PC-3 (cell line): ENCODE measurements around the gene BBS4. TPM values are rescaled to one million over a fixed set of nuclear protein-coding genes. Genes with fewer than 3 reads are reported as not detected.

Source experiments
- ATAC-seq: fragments of 200-7000 bp; cut with Tn5 transposase; 2 replicates; pipeline ENCODE4 v1.9.1; 2020; ENCODE audit warnings: mild to moderate bottlenecking, moderate library complexity
- BruUV-seq: library from RNA; stranded (reverse); fragments of 400-500 nt; replicated peaks from 2 replicates; lab custom pipeline; 2021; lab: Mats Ljungman, UMichigan
- CTCF ChIA-PET: fragments of 300-600 bp; sonication (Branson Sonifier 250); formaldehyde crosslinking; loops from one replicate; lab custom pipeline; 2022; ENCODE audit warnings: antibody characterized with exemption; lab: Charles Lee
- POLR2A ChIA-PET: fragments of 300-600 bp; sonication (Branson Sonifier 250); formaldehyde crosslinking; loops from one replicate; lab custom pipeline; 2022; ENCODE audit warnings: antibody characterized with exemption; ENCODE audit not compliant: unreplicated experiment; lab: Charles Lee
- DNase-seq: peaks from one replicate; pipeline ENCODE4 v3.0.0-alpha.2; 2015
- H2AFZ ChIP-seq: fragments of 300-600 bp; sonication (generic); 2 replicates; pipeline ENCODE4 v1.6.0; 2016; ENCODE audit warnings: antibody characterized with exemption, low read length
- H3F3A ChIP-seq: fragments of 300-600 bp; sonication (generic); one replicate; pipeline ENCODE4 v1.6.0; 2017; ENCODE audit warnings: antibody characterized with exemption, low read length, control low read depth, mild to moderate bottlenecking; ENCODE audit not compliant: unreplicated experiment
- H3K27ac ChIP-seq: fragments of 300-600 bp; sonication (generic); 2 replicates; pipeline ENCODE4 v1.5.1; 2016; ENCODE audit warnings: mild to moderate bottlenecking, low read length
- H3K27me3 ChIP-seq: fragments of 300-600 bp; sonication (generic); 2 replicates; pipeline ENCODE4 v1.6.1; 2016; ENCODE audit warnings: low read length, mixed read lengths
- H3K36me3 ChIP-seq: fragments of 300-600 bp; sonication (generic); 2 replicates; pipeline ENCODE4 v1.6.1; 2016; ENCODE audit warnings: low read depth, mixed run types, low read length, mixed read lengths
- H3K4me1 ChIP-seq: fragments of 300-600 bp; sonication (generic); 2 replicates; pipeline ENCODE4 v1.5.1; 2016; ENCODE audit warnings: low read length; ENCODE audit not compliant: insufficient read depth
- H3K4me2 ChIP-seq: fragments of 300-600 bp; sonication (generic); 2 replicates; pipeline ENCODE4 v1.6.0; 2016; ENCODE audit warnings: low read length
- H3K4me3 ChIP-seq: fragments of 300-600 bp; sonication (generic); 2 replicates; pipeline ENCODE4 v1.5.1; 2016; ENCODE audit warnings: mild to moderate bottlenecking, low read length, mixed read lengths
- H3K79me2 ChIP-seq: fragments of 300-600 bp; sonication (generic); 2 replicates; pipeline ENCODE4 v1.6.1; 2017; ENCODE audit warnings: low read length, mixed read lengths
- H3K9ac ChIP-seq: fragments of 300-600 bp; sonication (generic); 2 replicates; pipeline ENCODE4 v1.6.0; 2016; ENCODE audit warnings: mild to moderate bottlenecking, low read length
- H3K9me2 ChIP-seq: fragments of 300-600 bp; sonication (generic); replicated peaks from 2 replicates; pipeline ENCODE4 v1.6.1; 2016; ENCODE audit warnings: mixed run types, low read length, mixed read lengths
- H3K9me3 ChIP-seq: fragments of 300-600 bp; sonication (generic); 2 replicates; pipeline ENCODE4 v1.6.1; 2016; ENCODE audit warnings: low read length, mixed read lengths
- H4K20me1 ChIP-seq: fragments of 300-600 bp; sonication (generic); 2 replicates; pipeline ENCODE4 v1.6.1; 2016; ENCODE audit warnings: low read length, mixed read lengths
- CTCF ChIP-seq: fragments of 300-600 bp; sonication (generic); conservative IDR thresholded peaks from 2 replicates; pipeline ENCODE4 v1.5.1; 2017; ENCODE audit warnings: antibody characterized with exemption, low read depth, mild to moderate bottlenecking, low read length
- EZH2 ChIP-seq: fragments of 300-600 bp; sonication (generic); IDR thresholded peaks from one replicate; pipeline ENCODE4 v1.6.1; 2017; ENCODE audit warnings: antibody characterized with exemption, mild to moderate bottlenecking, low read length; ENCODE audit not compliant: unreplicated experiment
- EZH2phosphoT487 ChIP-seq: fragments of 300-600 bp; sonication (generic); IDR thresholded peaks from 2 replicates; pipeline ENCODE4 v1.6.1; 2018; ENCODE audit warnings: mild to moderate bottlenecking, antibody characterized with exemption, low read length, borderline replicate concordance
- intact Hi-C: fragments of 100-400 bp; cut with micrococcal nuclease; formaldehyde crosslinking; loops from 2 replicates; pipeline ENCODE4 v1.9.0; 2023
- total RNA-seq: library from RNA; depleted of rRNA; stranded (reverse); fragments of >200 nt; gene quantifications from 2 replicates; pipeline ENCODE4 v1.2.3, GENCODE V29; 2014

The BBS4 gene
- total RNA-seq, 1 experiment from 2014 or later = 18.7 TPM

- CTCF ChIA-PET = no interaction called here
- peaks cover 16% of the 10 kb centered on the region; the same call in 1 of the 2 replicates for H3K36me3 ChIP-seq
These were observed 49.1 kb downstream of the BBS4 start for GRCh38 chr15:72735111-72735510.

GRCh38 chr15:72737061-72737460 is 51.1 kb downstream of the BBS4 start:
- Histone ChIP-seq H3K4me1 (0 out of 2 replicates have a peak, but pooled peaks cover 5% of the 10 kb centered on the region), H3K79me2 (no peaks in the 10 kb centered on the region), H3K27ac (no peak overlapping the region), H3K9me2 (no peaks in the 10 kb centered on the region), H3K9ac (no peak overlapping the region), H2AFZ (no peak overlapping the region), H4K20me1 (no peaks in the 10 kb centered on the region), H3K4me2 (no peak overlapping the region), H3K36me3 (peaks cover 13% of the 10 kb centered on the region), H3F3A (no peaks in the 10 kb centered on the region), H3K4me3 (no peak overlapping the region), H3K27me3 (no peaks in the 10 kb centered on the region), H3K9me3 (no peaks in the 10 kb centered on the region)
- no peak for DNase-seq
- intact Hi-C loops = no loop called here
- TF ChIP-seq EZH2phosphoT487 (no peak), CTCF (no peak), EZH2 (no peak)
- CTCF ChIA-PET = no interaction called here
- BruUV-seq = no TSS peak
- POLR2A ChIA-PET = no interaction called here
- peak; percentile 27 for ATAC-seq

More at GRCh38 chr15:72735111-72735510, 49.1 kb downstream of the BBS4 start:
- DNase-seq (no peak), ATAC-seq (no peak)
- Histone ChIP-seq H4K20me1 (no peaks in the 10 kb centered on the region), H3K27ac (no peak overlapping the region), H3K79me2 (no peaks in the 10 kb centered on the region), H3K9ac (no peak overlapping the region), H3K9me3 (no peaks in the 10 kb centered on the region), H3K4me2 (no peak overlapping the region), H3K27me3 (no peaks in the 10 kb centered on the region), H3K9me2 (no peaks in the 10 kb centered on the region), H2AFZ (no peak overlapping the region), H3F3A (no peaks in the 10 kb centered on the region), H3K4me3 (no peak overlapping the region), H3K4me1 (0 out of 2 replicates have a peak, but pooled peaks cover 5% of the 10 kb centered on the region)
- no TSS peak for BruUV-seq
- POLR2A ChIA-PET = no interaction called here
- intact Hi-C loops = no loop called here
- no peak for TF ChIP-seq EZH2
- TF ChIP-seq CTCF = no peak
- no peak for TF ChIP-seq EZH2phosphoT487

- ATAC-seq (peak; percentile 24; the same call in 1 of the 2 replicates), DNase-seq (no peak)
- Histone ChIP-seq H3K4me1 (0 out of 2 replicates have a peak, but pooled peaks cover 5% of the 10 kb centered on the region), H3K27me3 (no peaks in the 10 kb centered on the region), H3F3A (no peaks in the 10 kb centered on the region), H3K36me3 (peaks cover 13% of the 10 kb centered on the region), H3K9me2 (no peaks in the 10 kb centered on the region), H3K4me3 (no peak overlapping the region), H3K79me2 (no peaks in the 10 kb centered on the region), H3K9ac (no peak overlapping the region), H3K27ac (no peak overlapping the region), H3K4me2 (no peak overlapping the region), H3K9me3 (no peaks in the 10 kb centered on the region), H2AFZ (no peak overlapping the region), H4K20me1 (no peaks in the 10 kb centered on the region)
- POLR2A ChIA-PET = no interaction called here
- intact Hi-C loops = no loop called here
- BruUV-seq = no TSS peak
- CTCF ChIA-PET = no interaction called here
- no peak for TF ChIP-seq CTCF
- TF ChIP-seq EZH2phosphoT487 = no peak
- no peak for TF ChIP-seq EZH2
These were observed 51.7 kb downstream of the BBS4 start for GRCh38 chr15:72737723-72738122.
